HG03045 (cell line): Measurements from ENCODE around the gene CLDN20.
"Not testable (repeated sequence)": the region's sequence is repeated elsewhere in the genome, so short reads cannot be mapped to it uniquely, and the experiment has no call there.

Experiments used
- ATAC-seq: cut with Tn5 transposase; IDR thresholded peaks from one replicate; pipeline ENCODE4 v1.9.1; 2021; ENCODE audit warnings: mild to moderate bottlenecking, moderate library complexity; ENCODE audit not compliant: unreplicated experiment

Gene CLDN20

GRCh38 chr6:155309150-155309549, 45.3 kb downstream of the CLDN20 start:
- ATAC-seq = no peak

GRCh38 chr6:155310596-155310995, 46.8 kb downstream of the CLDN20 start:
- no peak for ATAC-seq

GRCh38 chr6:155311086-155311485, 47.3 kb downstream of the CLDN20 start:
- no peak for ATAC-seq

- no peak for ATAC-seq
Observed at GRCh38 chr6:155311583-155311982, 47.8 kb downstream of the CLDN20 start.

- not testable (repeated sequence) for ATAC-seq
Observed at GRCh38 chr6:155312950-155313349, 49.1 kb downstream of the CLDN20 start.

GRCh38 chr6:155313602-155314091, 49.8 kb downstream of the CLDN20 start:
- ATAC-seq = peak; percentile 18

GRCh38 chr6:155314092-155314772, 50.4 kb downstream of the CLDN20 start, which contains the start of gene TFB1M:
TFB1M (minus strand) TSS chr6:155314484; CDS start chr6:155314428, 56 bp downstream.
- peak; percentile 97 for ATAC-seq

- ATAC-seq = peak; percentile 52
Observed at GRCh38 chr6:155314773-155315515, 51.1 kb downstream of the CLDN20 start.

- ATAC-seq = no peak
Observed at GRCh38 chr6:155315516-155315871, 51.7 kb downstream of the CLDN20 start.

- ATAC-seq = no peak
Observed at GRCh38 chr6:155316419-155316818, 52.6 kb downstream of the CLDN20 start.

GRCh38 chr6:155317186-155317585, 53.4 kb downstream of the CLDN20 start:
- no peak for ATAC-seq

GRCh38 chr6:155319902-155320301, 56.1 kb downstream of the CLDN20 start:
- ATAC-seq = peak; percentile 44

GRCh38 chr6:155324172-155324571, 60.4 kb downstream of the CLDN20 start:
- no peak for ATAC-seq

- no peak for ATAC-seq
Observed at GRCh38 chr6:155324993-155325392, 61.2 kb downstream of the CLDN20 start.

- no peak for ATAC-seq
Observed at GRCh38 chr6:155325700-155326516, 62.1 kb downstream of the CLDN20 start.
